Measurements from ENCODE around the gene TFDP2.

The TFDP2 gene

DNA sequence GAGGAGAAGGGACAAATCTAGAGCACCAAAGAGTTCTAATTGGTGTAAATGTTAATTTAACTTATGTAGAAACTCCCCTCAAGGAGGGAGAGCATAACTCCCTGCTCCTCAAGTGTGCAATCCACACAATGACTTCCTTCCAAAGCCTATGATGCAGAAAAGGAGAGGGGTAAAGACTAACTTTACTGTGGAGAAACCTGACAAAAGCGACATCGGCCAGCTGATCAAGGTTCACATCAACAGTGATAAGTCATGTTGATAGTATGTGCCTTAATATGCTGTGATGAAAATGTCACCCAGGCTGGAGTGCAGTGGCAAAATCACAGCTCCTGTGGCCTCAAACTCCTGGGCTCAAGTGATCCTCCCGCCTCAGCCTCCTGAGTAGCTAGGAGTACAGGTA lies 76.5 kb downstream of the TFDP2 start:
- no peak for DNase-seq

DNA sequence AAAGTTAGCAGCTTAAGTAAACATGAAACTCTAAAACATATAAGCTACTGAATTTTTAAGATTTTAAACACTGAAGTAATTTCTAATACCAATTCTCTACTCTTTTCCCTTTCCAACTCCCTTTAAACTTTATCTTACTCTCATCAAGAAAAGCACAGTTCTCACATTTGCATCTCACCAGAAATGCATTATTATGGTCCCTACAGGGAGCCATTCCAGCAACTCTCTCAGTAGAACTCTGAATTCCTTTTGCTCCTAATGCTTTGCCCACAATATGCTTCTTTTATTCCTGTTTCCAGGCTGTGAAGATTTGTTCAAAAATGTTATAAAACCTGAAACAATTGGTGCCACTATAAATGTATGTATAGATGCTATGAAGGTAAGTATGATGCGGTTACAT lies 83.4 kb downstream of the TFDP2 start:
- no peak for DNase-seq

DNA sequence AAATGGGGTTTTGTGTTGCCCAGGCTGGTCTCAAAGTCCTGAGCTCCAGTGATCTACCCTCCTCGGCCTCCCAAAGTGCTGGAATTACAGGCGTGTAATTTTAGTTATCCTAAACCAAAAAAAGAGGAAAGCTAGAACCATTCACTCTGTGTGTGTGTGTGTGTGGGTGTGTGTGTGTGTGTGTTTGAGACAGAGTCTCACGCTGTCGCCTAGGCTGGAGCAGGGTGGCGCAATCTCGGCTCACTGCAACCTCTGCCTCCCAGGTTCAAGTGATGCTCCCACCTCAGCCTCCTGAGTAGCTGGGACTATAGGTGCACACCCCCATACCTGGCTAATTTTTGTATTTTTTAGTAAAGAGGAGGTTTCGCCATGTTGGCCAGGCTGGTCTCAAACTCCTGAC lies 84.0 kb downstream of the TFDP2 start:
- no peak for DNase-seq

DNA sequence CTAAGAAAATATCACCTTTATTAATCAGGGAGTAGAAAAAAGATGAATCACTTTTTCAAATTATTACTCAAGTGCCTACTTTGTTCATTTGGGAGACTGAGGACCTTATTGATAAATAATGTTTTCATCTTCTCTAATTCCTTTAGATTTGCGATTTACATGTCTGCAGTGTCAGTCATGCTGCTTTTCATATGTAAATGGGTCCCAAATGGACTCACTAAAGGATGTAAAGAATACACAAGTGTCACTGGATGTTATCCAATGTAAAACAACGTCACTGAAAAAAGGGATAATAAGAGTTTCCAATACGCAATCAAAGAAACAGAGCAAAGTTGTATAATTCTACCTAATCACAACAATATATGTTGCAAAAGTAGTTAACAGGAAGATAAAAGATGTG lies 84.9 kb downstream of the TFDP2 start:
- no peak for DNase-seq

DNA sequence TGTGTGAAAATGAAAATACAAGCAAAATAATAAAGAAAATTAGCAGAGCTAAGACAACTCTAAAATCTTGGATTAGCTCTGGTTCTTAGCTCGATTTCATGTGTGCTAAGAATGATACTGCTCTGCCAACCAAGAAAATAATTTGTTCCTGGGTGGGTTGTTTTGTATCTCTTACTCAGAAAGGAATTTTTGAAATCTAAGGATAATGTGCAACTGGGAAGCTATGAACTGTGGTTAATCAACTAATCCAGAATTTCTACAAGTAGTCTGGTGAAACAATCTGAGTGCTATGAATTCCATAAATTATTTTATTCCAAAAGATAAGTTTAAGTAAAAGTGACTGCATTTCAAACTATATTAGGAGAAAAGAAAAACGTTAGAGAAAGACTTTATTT lies 92.0 kb downstream of the TFDP2 start:
- no peak for DNase-seq

DNA sequence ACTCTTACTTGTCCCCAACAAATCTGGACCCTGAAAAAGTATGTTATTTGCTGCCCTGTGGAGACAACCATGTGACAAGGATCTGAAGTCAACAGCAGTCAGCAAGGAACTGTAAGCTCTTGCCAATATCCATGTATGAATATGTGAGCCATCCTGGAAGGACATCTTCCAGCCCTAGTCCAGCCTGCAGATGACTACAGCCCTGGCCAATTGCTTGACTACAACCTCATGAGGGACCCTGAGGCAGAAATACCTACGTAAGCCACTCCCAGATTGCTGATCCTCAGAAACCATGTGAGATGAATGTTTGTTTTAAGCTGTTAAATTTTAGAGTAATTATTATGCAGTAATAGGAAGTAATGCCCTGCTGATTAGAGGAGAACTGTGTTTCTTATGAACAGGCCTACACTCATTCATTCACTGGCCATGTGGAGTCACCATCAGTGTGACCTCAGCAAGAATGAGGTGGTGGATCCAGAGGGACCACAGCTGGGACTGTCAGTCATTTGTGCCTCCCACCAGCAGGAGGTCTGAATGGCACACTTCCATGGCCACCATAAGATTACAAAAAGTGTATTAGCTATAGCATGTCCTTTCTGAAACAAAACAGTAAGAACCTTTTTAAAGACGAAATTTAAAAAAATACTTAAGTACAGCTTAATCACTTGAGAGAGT lies 92.6 kb downstream of the TFDP2 start:
- DNase-seq, result no peak

DNA sequence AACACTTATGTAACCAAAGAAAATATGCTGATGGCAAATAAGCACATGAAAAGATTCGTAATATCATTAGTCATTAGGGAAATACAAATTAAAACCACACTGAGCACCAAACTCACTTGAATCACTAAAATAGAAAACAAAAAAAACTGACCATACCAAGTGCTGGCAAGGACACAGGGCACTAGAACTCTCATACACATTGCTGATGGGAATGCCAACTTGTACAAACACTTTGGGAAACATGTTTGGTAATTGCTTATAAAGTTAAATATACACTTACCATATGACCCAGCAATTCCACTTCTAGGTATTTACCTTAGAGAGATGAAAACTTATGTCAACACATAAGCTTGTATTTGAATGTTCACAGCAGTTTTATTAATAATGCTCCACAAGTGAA lies 95.5 kb downstream of the TFDP2 start:
- no peak for DNase-seq

DNA sequence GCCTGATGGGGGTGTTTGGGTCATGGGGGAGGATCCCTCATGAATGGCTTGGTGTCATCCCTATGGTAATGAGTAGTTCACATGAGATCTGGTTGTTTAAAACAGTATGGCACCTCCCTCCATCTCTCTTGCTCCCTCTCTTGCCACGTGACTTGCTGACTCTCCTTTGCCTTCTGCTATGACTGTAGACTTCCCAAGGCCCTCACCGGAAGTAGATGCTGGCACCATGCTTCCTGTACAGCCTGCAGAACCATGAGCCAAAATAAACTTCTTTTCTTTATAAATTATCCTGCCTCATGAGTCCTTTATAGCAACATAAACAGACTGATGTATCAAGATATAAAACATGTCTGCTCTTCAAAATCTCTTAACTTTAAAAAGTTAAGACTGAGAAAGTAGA lies 96.1 kb downstream of the TFDP2 start:
- DNase-seq, result no peak

DNA sequence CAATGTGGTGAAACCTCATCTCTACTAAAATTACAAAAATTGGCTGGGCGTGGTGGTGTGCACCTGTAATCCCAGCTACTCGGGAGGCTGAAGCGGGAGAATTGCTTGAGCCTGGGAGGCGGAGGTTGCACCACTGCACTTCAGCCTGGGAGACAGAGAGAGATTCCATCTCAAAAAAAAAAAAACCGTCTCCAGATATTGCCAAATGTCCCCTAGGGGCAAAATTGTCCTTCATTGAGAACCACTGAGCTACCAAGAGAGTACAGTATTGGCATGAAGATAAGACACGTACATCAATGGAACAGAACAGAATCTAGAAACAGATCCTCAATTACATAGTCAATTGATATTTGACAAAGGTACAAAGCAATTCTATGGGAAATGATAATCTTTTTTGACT lies 98.0 kb downstream of the TFDP2 start:
- DNase-seq, result no peak

DNA sequence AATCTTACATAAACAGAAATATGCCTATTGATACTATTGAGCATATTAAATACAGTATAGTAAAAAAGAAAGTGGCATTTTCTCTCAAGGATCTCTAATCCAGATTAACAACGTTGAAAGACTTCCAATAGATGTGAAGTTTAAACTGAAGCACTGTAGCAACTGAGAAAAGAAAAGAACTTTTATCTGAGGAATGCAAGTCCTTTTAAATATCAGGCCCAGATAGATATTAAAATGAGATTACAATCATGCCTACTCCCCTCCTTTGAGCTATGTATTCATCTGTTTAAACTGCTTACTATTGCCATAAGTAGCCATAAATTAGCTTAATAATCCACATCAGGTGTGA lies 102.3 kb downstream of the TFDP2 start:
- DNase-seq, result no peak

DNA sequence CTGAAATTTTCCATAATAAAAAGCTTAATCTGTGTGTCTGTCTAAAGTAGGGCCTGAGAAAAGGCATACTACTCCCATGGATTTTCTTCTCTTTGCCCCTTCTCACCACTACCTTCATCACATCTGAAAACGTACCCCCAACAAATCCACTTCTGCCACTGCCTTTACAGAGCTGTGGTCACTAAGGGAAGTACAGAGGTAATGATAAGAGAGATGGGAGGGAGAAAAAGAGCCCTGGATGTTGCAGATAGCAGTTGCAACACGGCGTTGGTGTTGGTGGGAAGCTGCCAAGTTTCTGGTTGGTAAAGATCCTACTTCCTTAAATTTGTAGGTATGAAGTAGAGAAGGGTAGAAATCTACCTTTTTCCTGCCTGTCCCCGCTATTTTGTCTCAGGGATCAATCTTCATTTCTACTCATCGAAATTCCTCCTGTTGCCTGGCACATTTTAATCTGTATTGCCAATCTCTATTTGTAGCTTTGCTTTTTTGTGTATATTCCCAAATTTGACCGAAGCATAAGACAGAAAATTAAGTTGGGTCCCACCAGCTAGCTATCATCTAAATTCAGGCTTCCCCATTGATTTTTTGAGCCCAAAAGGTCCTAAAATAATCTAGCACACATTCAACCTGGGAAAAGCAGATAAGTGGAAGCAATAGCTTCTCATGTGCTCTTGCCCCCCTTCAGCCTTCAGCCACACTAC lies 102.9 kb downstream of the TFDP2 start:
- no peak for DNase-seq

DNA sequence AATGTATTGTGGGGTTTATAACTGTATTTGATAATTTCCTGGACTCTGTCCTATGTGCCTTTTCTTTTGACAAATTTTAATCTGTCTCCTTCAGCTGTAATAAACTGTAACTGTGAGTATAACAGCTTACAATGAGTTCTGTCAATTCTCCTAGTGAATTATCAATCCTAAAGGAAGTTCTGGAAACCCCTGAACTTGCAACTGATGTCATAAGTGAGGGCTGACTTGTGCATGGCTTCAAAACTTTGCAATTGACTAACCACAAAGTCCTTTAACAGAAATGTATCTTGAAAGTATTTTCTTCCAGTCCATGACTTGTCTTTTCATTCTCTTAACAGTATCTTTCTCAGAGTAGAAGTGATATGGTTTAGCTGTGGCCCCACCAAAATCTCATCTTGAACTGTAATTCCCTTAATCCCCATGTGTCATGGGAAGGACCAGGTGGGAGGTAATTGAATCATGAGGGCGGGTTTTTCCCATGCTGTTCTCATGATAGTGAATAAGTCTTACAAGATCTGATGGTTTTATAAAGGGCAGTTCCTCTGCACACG lies 108.3 kb downstream of the TFDP2 start:
- DNase-seq, result no peak

DNA sequence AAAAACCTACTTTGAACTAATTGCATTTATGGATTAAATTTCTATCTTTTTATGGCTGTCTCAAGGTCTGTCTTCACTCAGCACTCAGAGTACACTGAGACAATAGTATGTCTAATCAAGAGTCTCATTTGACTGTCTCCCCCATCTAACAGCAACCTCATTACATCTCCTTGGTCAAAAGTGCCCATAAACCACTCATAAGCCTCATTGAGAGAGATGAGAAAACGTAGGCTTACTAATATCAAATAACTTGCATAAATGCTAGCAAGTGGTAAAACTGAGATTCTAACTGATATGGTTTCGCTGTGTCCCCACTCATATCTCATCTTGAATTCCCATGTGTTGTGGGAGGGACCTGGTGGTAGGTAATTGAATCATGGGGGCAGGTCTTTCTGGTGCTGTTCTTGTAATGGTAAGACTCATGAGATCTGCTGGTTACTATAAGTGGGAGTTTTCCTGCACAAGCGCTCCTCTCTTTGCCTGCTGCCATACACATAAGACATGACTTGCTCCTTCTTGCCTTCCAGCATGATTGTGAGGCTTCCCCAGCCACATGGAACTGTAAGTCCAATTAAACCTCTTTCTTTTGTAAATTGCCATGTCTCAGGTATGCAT lies 113.9 kb downstream of the TFDP2 start:
- no peak for DNase-seq

DNA sequence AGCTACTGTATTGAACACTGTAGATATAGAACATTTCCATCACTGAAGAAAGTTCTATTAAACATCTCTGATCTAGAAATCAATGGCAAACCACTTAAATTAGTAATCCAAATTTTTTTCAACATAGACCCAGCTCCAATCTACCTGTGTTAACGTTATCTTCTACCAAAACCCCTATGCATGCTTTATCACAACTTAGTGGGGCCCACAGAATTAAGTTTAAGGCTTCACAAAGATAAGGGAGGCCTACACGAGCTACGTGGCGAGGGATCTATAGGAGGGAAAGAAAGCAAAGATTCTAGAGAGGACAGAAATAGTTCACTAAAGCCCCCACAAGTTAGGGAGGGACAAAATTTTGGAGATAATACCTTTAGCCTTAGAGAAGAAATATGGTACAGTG lies 116.1 kb downstream of the TFDP2 start:
- no peak for DNase-seq

DNA sequence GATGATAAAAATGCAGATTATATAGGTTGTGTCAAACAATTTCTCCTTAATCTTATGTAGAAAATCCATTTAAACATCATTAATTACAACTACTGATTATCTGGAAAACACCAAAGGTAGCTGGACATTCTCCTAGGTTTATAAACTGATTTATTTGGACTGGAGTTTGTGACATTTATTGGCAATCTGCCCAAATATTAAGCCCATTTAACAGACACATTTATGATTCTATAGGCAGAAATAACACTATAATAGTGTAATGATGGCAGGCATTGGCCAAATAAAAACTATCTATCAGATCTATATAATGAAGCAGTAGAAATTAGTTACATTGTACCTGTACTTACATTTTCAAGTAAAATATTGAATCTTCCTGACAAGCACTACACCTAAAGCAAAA lies 117.8 kb downstream of the TFDP2 start:
- DNase-seq, result no peak

DNA sequence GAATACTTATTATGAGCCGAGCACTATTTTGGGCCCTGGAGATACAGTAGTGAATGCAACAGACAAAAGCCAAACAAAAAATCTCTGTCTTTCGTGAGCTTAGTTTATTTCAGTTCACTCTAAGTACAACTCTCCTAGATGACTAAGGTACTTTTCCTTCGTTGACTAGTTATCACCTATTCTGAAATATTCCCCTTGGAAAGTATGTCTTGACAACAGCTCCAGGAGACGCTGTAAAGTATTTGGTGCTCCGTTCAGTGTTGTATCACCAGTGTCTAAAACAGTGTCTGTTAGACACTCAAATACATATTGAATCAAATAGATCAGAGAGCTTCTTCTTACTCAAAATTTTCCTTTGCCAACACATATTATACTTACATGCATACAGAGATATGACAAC lies 119.6 kb downstream of the TFDP2 start:
- DNase-seq, result no peak

DNA sequence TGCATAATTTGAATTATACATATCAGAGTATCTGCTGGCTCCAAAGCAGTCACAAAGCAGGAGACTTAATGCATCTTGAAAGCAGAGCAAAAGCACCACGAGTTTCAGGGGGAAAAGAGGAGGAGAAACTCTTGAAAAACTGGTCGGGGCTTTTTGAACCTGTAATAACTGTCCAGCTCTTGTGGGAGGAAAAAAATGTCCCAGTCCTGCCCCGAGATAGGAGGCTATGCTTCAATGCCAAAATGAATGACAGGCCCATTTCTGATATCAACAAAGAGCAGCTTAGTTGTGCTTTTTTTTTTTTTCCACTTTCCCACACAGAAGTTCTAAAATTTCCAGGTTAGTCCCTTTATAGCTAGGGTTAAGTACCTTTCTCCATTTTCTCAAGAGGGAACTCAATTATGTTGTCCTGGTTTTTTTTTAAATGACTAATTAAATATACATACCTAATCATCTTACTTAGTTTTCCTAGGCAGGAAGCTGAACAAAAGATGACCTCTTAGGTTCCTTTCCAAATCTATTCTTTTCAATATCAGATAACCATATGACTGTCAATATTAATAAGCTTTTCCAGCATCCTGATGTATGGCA lies 120.2 kb downstream of the TFDP2 start:
- no peak for DNase-seq

DNA sequence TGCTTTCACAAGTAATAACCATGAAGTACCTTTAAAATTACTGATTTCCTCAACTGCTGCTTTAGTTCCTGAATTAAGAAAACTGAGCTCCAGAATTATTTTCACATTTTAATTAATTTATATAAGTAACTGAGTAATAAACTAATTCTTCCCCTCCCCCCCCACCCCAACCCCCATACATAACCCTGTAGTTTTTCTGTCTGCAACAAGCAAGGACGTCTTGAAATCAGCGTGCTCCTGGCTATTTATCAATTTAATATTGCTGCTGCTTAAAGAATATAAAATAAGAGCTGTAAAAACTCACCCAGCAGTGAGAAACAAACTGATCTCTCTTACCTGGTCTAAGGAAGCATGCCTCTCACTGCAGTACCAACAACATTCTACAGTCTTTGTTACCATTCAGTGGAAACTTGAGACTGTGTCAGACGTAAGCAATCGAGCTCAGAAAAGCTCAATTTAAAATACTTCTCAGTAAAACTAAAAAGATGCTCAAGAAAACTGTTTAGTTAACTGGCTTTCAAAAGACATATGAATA lies 121.0 kb downstream of the TFDP2 start:
- DNase-seq, result no peak

DNA sequence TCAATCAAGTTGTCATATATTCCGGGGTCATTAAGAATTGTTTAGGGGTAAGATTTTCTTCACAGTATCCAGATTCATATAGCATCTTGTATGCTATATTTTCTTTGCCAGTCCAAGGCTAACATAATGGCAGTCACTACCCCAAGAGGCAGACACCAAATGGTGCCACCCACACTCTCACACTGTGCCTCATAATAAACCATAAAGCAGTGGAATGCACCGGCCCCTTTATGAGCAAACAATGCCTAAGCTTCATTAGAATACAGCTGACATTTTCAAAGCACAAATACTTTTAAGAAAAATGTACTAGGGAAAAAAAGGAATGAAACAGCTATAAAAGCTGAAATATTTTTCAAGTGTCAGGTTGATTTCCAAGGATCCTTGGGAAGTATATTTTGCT lies 121.6 kb downstream of the TFDP2 start:
- DNase-seq, result no peak

DNA sequence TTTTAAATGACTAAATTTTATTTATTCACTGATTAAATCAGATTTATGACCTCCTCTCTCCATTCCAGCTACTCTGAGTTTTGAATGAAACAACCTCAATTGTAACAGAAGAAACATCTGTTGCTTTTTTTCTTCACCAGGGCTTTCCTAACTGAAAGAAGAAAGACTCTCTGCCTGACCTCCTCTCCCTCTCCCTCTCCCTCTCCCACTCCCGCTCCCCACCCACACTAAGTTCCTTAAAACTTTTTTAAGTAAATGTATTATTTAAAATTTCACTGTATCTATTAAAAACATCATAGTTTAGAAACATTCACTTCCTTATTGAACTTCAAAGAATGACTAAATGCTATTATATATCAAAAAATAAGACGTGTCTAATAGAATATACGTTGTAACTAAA lies 122.0 kb downstream of the TFDP2 start:
- no peak for DNase-seq

DNA sequence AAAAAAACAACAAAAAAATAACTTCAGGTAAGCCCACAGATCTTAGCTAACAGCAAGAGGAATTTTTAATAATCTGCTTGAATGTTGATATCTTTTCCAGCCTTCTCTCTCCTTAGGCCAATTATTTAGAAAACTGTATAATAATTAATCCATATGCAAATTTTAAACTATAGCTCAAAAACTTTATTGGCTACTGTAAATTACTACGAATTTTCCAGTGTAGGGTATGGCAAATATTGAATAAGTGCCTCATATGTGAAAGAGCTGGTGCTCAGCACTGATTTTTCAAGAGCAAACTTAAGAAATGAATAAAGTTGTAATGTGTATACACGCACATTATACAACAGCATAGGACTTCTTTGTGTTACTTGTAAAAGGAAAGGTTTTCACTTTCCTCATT lies 123.0 kb downstream of the TFDP2 start:
- DNase-seq, result no peak

DNA sequence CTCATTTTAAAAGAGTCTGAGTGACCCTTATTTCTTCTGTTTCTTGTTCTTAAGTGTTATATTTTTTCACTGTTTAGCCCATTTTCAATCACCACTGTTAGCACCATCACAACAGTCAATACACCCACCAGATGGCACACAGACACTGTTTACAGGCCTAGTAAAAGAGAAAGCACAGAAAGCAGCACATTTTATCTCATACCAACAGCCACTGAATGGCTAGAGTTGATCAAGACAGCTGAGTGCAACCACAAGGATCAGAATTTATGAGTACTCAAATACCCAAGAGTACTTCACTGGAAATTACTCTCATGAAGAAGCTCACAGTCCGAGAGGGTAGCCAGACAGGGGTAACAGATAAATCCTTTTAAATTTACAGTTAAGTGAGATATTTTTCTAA lies 127.0 kb downstream of the TFDP2 start:
- no peak for DNase-seq

DNA sequence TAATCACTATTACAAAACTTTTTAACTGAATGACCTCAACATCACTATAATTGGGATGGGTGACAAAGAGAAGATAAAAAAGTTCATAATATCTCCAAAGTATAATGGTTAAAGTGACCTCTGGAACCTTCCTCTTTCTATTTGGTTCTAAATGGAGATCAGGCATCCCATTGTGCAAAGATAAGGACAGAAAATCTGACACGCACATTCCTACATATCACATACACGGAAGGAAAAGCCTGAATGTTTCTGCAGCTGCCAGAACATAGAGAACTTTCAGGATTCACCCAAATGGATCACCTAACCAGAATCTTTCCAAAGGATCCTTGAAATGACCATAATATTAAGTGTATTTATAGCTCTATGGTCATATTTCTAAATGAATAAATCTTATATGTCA lies 128.2 kb downstream of the TFDP2 start:
- DNase-seq, result no peak

DNA sequence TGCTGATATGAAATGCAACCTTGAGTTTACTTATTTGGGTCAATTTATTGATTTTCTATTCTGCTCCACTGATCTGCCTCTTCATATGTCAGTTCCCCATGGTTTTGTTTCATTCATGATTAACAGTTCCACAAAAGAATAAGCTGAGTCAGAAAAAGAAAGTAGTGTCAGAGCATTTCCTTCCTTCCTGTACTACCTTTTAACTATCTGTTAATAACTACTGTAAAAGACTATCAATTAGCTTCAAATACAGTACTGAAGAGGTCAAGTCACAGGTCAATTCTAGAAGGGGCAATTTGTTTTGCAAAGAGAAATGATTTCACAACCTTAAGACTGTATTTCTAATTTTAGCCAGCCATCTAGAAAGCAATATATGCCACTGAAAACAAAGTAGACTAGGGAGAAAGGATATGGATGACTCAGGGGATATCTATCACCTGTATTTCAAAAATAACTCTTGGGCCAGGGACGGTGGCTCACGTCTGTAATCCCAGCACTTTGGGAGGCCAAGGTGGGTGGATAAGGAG lies 129.5 kb downstream of the TFDP2 start:
- DNase-seq, result no peak
